Memory B cell (primary cell): Measurements from ENCODE around the gene CNTN4.

ENCODE experiments used
- ATAC-seq: fragments of 150-1000 bp; cut with Tn5 transposase; 2 replicates; pipeline ENCODE4 v1.10.0; 2021; ENCODE audit warnings: low read depth, mild to moderate bottlenecking, moderate library complexity
- DNase-seq, 2 donors: peaks; one replicate each; pipeline ENCODE4 v3.0.0; 2022; ENCODE audit warnings: low spot score in 2 of 2
- H3K27ac Mint-ChIP-seq: one replicate; pipeline ENCODE4 v1.8.0; 2022; ENCODE audit warnings: mild to moderate bottlenecking, moderate library complexity, mixed read lengths
- H3K27me3 Mint-ChIP-seq: one replicate; pipeline ENCODE4 v1.8.0; 2022; ENCODE audit warnings: mixed read lengths
- H3K36me3 Mint-ChIP-seq: one replicate; pipeline ENCODE4 v1.8.0; 2022; ENCODE audit warnings: mild to moderate bottlenecking, mixed read lengths
- H3K4me1 Mint-ChIP-seq: one replicate; pipeline ENCODE4 v1.8.0; 2022; ENCODE audit warnings: mixed read lengths
- H3K4me3 Mint-ChIP-seq: one replicate; pipeline ENCODE4 v1.8.0; 2022; ENCODE audit warnings: mild to moderate bottlenecking, moderate library complexity, mixed read lengths
- H3K9me3 Mint-ChIP-seq: one replicate; pipeline ENCODE4 v1.8.0; 2022; ENCODE audit warnings: mixed read lengths

The CNTN4 gene

DNA sequence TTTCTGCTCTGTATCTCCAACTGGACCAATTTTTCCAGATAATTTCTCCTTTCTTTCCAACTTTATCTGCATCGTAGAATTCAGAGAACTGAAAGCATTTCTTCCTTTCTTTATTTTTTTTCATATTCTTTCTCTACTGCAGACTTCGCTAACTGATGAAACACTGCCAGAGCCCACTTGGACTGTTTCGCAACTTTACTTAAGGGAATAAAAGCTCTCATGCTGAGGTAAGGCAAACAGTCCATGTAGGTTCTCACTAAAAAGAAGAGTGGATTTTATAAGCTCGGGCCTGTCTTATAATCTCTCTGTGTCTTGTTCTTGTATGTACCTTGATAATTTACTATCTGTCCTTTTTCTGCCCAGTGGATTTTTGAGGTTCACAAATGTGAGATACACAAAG is 163.5 kb downstream of the CNTN4 start:
- no peak for DNase-seq
- Mint-ChIP-seq H3K4me3 (no peak overlapping the region), H3K9me3 (no peaks in the 10 kb centered on the region), H3K27ac (no peak overlapping the region), H3K36me3 (no peaks in the 10 kb centered on the region), H3K27me3 (no peaks in the 10 kb centered on the region), H3K4me1 (no peaks in the 10 kb centered on the region)
- ATAC-seq = no peak

DNA sequence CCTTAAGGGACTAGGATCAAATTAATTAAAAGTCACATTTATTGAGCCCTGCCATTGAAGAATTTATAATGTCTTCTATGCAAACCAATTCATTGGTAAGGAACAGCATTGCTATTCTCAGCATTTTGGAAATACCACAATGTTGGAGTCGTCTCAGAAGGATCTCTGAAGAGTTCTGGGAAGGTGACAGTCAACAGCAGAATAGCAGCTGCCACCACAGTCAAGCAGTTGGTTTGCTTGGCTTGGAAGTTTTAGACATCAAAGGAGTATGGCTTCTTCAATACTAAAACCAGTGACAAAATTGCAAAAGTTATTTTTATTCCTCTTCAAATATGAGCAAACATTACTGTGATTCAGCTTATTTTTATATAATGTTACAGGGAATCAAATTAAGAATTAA is 167.9 kb downstream of the CNTN4 start:
- Mint-ChIP-seq H3K4me1 (no peaks in the 10 kb centered on the region), H3K9me3 (no peaks in the 10 kb centered on the region), H3K27me3 (no peaks in the 10 kb centered on the region), H3K36me3 (no peaks in the 10 kb centered on the region), H3K4me3 (no peak overlapping the region), H3K27ac (no peak overlapping the region)
- DNase-seq (no peak), ATAC-seq (no peak)

DNA sequence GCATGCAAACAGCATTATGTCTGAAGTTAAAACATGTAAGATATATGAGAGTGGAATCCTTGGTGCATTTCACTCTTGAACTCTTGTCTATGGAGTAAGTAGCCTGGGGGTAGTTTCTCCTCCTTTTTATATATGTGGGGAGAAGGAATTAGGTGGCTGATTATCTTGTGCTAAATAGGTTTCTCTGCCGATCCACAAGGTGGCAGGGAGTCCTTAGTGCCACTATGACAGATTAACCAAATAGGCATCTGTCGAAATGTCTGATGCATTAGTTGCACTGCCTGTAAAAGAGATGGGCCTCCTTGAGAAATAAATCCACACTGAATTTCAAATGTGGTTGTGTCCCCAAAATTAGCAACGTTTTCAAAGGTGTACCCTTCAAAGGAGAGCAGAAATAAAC is 170.1 kb downstream of the CNTN4 start:
- ATAC-seq (no peak), DNase-seq (no peak)
- H3K9me3 Mint-ChIP-seq = no peaks in the 10 kb centered on the region
- no peak overlapping the region for H3K27ac Mint-ChIP-seq
- H3K36me3 Mint-ChIP-seq = no peaks in the 10 kb centered on the region
- no peaks in the 10 kb centered on the region for H3K27me3 Mint-ChIP-seq
- H3K4me3 Mint-ChIP-seq = no peak overlapping the region
- no peaks in the 10 kb centered on the region for H3K4me1 Mint-ChIP-seq

DNA sequence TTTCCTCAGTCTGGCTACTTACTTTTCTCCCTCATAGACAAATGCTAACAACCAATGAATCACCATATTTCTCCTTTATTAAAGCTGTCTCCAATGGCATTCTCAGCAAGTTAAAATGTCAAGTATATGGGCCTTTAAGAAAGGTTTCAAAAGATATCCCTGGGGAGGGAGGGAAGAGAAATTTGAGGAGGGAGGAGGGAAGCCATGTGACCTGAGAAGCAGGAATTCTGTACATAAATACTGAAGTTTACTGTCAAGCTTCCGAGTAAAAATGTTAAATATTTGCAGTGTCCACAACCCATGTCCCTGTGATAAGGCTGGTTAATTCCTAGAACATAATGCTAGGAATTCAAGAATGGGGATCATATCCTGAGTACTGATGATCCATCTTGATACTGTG is 175.9 kb downstream of the CNTN4 start:
- no peak for ATAC-seq
- H3K4me3 Mint-ChIP-seq = no peak overlapping the region

DNA sequence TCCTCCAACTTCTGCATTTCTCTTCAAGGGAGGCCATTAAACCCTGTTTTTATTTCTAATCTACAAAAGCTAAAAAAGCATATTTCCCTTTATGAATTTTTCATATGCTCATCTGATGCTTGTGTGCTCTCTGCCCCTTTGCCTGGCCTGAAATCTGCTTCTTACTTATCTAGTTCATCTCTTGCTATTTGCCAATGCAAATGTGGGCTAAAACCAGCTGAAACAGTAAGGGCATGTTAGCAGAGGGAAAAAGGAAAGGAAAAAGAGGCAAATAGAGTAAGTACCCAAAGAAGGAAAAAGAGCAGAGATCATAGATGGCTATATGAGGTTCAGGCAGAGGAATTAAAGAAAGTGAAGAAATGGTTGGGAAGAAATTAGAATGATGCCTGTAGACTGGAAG is 185.2 kb downstream of the CNTN4 start:
- Mint-ChIP-seq H3K4me3 (no peak overlapping the region), H3K9me3 (peaks cover 5% of the 10 kb centered on the region), H3K27ac (no peak overlapping the region), H3K4me1 (no peaks in the 10 kb centered on the region), H3K27me3 (no peaks in the 10 kb centered on the region), H3K36me3 (no peaks in the 10 kb centered on the region)
- ATAC-seq (no peak), DNase-seq (no peak)

More for the DNA sequence above, 175.9 kb downstream of the CNTN4 start:
- Mint-ChIP-seq H3K4me1 (no peaks in the 10 kb centered on the region), H3K36me3 (no peaks in the 10 kb centered on the region), H3K27me3 (no peaks in the 10 kb centered on the region), H3K27ac (no peak overlapping the region), H3K9me3 (no peaks in the 10 kb centered on the region)
- DNase-seq = no peak

DNA sequence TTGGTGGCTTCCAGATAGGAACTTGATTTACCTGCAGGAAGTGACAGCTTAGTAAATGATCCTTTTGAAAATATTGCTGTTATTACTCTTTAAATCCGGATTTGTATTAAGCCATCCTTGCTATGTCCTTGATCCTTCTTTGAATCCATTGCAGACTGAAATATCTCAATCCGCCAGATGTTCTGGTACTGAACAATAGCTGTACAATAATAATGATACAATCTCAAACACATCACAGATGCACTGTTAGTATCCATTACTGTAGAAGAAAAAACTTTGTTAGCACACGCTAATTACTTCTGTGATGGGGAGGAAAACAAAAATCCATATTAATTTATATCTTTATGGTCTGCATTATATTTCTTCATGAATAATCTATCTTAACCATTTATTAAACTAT is 202.3 kb downstream of the CNTN4 start:
- Mint-ChIP-seq H3K4me3 (no peak overlapping the region), H3K9me3 (peaks cover 5% of the 10 kb centered on the region), H3K27ac (no peak overlapping the region), H3K36me3 (no peaks in the 10 kb centered on the region), H3K27me3 (no peaks in the 10 kb centered on the region), H3K4me1 (no peaks in the 10 kb centered on the region)
- DNase-seq (no peak), ATAC-seq (no peak)

DNA sequence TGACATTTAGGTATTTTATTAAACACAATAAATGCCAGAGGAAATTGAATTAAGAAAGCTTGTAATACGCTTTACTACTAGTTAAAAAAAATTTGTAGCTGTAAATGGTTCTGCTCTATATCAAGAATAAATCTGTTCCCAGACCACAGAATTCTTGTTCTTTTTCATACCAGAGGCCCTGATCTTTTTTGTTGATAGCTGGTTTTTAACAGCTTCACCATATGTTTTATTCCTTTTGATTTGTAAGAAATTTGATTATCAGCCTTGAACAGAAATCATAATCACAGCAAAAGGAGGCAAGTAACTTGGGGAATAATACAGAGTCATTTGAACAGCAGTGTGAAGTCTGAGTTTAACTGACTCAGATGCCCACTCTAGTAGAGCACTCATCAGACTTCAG is 202.7 kb downstream of the CNTN4 start:
- H3K4me1 Mint-ChIP-seq = no peaks in the 10 kb centered on the region
- no peak overlapping the region for H3K4me3 Mint-ChIP-seq
- peaks cover 5% of the 10 kb centered on the region for H3K9me3 Mint-ChIP-seq
- no peaks in the 10 kb centered on the region for H3K36me3 Mint-ChIP-seq
- H3K27ac Mint-ChIP-seq = no peak overlapping the region
- DNase-seq (no peak), ATAC-seq (no peak)
- H3K27me3 Mint-ChIP-seq = no peaks in the 10 kb centered on the region

DNA sequence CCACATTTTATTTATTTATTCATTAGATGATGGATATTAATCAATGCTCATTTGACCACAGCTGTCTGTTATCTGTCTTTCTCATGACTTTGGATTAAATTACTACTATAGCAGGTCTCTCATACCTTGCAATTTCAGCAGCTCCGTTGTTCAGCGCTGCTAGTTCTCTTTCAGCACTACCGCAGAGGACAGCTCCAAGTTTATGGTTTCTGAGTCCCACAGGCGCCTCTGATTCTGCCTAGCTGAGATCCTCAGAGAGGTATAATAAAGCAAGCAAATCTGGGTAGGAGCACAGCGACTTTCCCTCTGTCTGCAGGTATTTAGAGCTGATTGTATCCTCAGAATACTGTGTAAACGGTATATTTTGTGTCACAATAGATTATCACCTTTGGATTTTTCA is 204.9 kb downstream of the CNTN4 start:
- Mint-ChIP-seq H3K9me3 (peaks cover 5% of the 10 kb centered on the region), H3K4me3 (no peak overlapping the region), H3K4me1 (no peaks in the 10 kb centered on the region), H3K27me3 (no peaks in the 10 kb centered on the region), H3K36me3 (no peaks in the 10 kb centered on the region), H3K27ac (no peak overlapping the region)
- DNase-seq = no peak
- ATAC-seq = no peak

DNA sequence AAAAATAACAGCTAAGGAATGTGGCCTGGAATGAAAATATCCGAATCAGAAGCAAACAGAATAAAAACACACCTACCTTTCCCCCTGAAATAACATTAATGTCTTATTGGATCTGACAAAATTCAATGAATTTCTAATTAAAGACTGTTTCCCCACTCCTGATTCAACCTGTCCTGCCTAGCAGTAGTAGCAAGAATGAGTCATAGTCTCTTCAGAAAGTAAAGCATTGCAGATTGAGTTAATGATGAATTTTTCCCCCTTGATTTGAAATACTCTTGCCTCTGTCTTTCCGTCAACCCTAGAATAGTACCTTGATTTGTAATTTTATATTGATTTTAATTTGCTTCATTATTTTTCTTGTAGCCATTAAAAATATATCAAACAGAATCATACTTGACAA is 212.4 kb downstream of the CNTN4 start:
- H3K36me3 Mint-ChIP-seq = no peaks in the 10 kb centered on the region
- no peaks in the 10 kb centered on the region for H3K4me1 Mint-ChIP-seq
- no peak overlapping the region for H3K27ac Mint-ChIP-seq
- no peak for ATAC-seq
- DNase-seq = no peak
- no peaks in the 10 kb centered on the region for H3K27me3 Mint-ChIP-seq
- H3K9me3 Mint-ChIP-seq = no peaks in the 10 kb centered on the region
- H3K4me3 Mint-ChIP-seq = no peak overlapping the region

DNA sequence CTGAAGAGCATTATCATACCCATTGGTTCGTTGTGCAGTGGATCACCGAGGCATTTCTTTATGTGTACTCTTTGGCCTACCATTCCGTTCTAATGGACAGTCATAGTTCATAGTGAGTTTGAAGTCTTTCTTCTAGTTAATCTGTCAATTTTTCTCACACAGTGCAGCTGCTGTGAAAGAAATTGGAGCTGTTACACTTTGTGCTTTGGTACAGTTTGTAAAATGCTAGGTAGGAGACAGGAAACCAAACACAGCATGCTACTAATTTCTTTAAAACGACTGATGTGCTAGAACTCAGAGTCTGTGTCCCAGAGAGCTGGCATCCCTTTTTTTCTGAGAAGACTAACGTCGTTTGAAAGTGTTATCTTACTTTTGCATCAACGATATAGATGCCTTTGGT is 218.9 kb downstream of the CNTN4 start:
- Mint-ChIP-seq H3K4me1 (no peaks in the 10 kb centered on the region), H3K4me3 (no peak overlapping the region), H3K9me3 (no peaks in the 10 kb centered on the region), H3K36me3 (no peaks in the 10 kb centered on the region), H3K27ac (no peak overlapping the region), H3K27me3 (no peaks in the 10 kb centered on the region)
- ATAC-seq (no peak), DNase-seq (no peak)

DNA sequence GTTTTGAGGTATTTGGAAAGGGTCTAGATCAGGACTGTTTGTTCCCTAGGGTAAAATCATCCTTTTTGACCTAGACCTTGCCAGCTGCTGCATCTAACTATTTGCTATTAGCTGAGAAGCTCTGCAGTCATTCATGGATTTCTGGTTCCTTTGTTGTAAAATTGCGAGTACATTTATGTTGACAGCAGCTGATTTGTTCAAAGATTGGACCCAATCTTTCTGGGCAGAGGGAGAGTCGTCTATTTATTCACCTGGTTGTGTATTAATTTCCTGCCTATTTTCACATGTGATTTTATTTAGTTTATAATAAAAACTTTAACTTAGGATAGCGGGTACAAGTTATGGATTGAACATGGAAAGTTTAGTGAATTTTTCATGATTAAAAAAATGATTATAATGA is 236.3 kb downstream of the CNTN4 start:
- Mint-ChIP-seq H3K27ac (no peak overlapping the region), H3K4me1 (no peaks in the 10 kb centered on the region), H3K27me3 (no peaks in the 10 kb centered on the region), H3K9me3 (no peaks in the 10 kb centered on the region), H3K4me3 (no peak overlapping the region), H3K36me3 (no peaks in the 10 kb centered on the region)
- no peak for ATAC-seq
- DNase-seq = no peak

DNA sequence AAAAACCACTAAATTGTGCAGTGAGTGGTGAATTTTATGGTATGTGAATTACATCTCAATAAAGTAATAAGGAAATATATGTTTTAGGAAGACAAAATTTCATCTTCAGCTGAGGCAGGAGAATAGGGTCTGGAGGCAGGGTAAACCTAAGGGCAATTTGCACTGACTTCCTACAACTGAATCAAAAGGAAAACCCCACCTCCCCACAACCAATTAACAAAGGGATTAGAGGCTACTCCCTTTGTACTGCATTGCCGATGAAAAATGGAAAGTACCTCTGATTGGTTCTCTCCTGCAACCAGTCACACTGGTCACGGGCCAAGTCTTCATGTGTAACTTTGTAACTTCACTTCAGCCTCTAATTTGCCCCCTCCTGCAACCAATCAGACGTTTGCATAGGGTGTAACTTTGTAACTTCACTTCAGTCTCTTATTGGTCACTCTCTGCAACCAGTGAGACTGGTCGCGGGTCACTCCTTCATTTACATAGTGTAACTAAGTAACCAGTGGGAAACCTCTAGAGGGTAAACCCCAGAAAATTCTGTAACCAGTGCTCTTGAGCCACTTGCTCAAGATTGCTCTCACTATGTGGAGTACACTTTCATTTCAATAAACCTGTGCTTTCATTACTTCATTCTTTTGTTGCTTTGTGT is 244.5 kb downstream of the CNTN4 start:
- no peaks in the 10 kb centered on the region for H3K9me3 Mint-ChIP-seq
- H3K27ac Mint-ChIP-seq = no peak overlapping the region
- no peaks in the 10 kb centered on the region for H3K27me3 Mint-ChIP-seq
- H3K4me1 Mint-ChIP-seq = no peaks in the 10 kb centered on the region
- DNase-seq (no peak), ATAC-seq (no peak)
- H3K4me3 Mint-ChIP-seq = no peak overlapping the region
- H3K36me3 Mint-ChIP-seq = no peaks in the 10 kb centered on the region

DNA sequence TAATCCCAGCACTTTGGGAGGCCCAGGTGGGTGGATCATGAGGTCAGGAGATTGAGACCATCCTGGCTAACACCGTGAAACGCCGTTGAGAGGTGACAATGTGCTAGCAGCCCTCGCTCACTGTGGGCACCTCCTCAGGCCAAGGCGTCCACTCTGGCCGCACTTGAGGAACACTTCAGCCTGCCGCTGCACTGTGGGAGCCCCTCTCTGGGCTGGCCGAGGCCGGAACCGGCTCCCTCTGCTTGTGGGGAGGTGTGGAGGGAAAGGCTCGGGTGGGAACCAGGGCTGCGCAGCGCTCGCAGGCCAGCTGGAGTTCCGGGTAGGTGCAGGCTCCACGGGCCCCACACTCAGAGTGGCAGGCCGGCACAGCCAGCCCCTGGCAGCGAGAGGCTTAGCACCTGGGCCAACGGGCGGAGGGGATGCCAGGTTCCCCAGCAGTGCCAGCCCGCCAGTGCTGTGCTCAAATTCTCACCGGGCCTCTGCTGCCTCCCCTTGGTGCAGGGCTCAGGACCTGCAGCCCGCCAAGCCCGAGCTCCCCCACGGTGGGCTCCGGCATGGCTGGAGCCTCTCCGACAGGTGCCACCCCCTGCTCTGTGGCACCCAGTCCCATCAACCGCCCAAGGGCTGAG is 253.6 kb downstream of the CNTN4 start:
- ATAC-seq = no peak
- Mint-ChIP-seq H3K27me3 (no peaks in the 10 kb centered on the region), H3K4me1 (no peaks in the 10 kb centered on the region), H3K4me3 (no peak overlapping the region), H3K27ac (no peak overlapping the region), H3K36me3 (no peaks in the 10 kb centered on the region), H3K9me3 (peaks cover 1% of the 10 kb centered on the region)
- no peak for DNase-seq

DNA sequence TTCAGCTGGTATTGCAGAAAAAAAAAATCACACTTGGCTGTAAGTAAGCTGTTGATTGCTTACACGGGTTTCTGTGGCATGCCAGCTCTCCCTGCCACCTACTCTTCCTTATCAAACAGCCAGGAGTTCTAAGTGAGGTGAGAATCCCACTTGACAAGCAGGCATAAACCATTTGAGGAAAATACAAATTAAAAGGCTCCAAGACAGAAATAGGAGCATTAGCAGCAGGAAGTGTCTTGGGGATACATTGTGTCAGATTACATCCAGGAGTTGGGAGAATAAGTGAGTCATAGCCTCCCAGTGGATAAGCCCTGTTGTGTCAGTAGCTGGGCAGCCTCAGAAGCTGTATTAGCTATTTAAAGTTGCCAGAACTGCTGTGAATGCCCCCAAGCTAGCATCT is 256.0 kb downstream of the CNTN4 start:
- DNase-seq = no peak

DNA sequence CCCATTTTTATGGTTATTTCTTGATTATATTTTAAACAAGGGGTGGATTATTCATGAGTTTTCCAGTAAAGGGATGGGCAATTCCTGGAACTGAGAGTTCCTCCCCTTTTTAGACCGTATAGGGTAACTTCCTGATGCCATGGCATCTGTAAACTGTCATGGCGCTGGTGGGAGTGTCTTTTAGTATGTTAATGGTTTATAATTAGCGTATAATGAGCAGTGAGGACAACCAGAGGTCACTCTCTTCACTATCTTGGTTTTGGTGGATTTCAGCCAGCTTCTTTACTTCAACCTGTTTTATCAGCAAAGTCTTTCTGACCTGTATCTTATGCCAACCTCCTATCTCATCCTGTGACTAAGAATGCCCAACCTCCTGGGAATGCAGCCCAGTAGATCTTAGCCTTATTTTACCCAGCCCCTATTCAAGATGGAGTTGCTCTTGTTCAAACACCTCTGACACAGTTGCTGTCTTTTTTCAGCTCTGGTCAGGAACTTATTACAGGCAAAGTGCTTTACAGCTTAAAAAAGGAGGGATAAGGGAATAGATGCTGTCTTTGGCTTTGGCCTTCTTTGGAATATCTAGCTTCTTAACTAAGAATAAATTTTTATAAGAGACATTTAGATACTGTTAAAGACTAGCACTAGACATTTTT is 257.8 kb downstream of the CNTN4 start:
- Mint-ChIP-seq H3K4me1 (no peaks in the 10 kb centered on the region), H3K36me3 (no peaks in the 10 kb centered on the region), H3K27me3 (no peaks in the 10 kb centered on the region), H3K27ac (no peak overlapping the region), H3K9me3 (peaks cover 1% of the 10 kb centered on the region), H3K4me3 (no peak overlapping the region)
- ATAC-seq (no peak), DNase-seq (no peak)

More for the DNA sequence above, 256.0 kb downstream of the CNTN4 start:
- no peaks in the 10 kb centered on the region for H3K4me1 Mint-ChIP-seq
- peaks cover 1% of the 10 kb centered on the region for H3K9me3 Mint-ChIP-seq
- H3K36me3 Mint-ChIP-seq = no peaks in the 10 kb centered on the region
- no peaks in the 10 kb centered on the region for H3K27me3 Mint-ChIP-seq
- H3K27ac Mint-ChIP-seq = no peak overlapping the region
- no peak for ATAC-seq
- H3K4me3 Mint-ChIP-seq = no peak overlapping the region
